HG03196 (cell line): ENCODE data around the gene JAK1.

Experiments
- ATAC-seq: cut with Tn5 transposase; IDR thresholded peaks from one replicate; pipeline ENCODE4 v1.9.1; 2021; ENCODE audit not compliant: unreplicated experiment

JAK1 gene

DNA sequence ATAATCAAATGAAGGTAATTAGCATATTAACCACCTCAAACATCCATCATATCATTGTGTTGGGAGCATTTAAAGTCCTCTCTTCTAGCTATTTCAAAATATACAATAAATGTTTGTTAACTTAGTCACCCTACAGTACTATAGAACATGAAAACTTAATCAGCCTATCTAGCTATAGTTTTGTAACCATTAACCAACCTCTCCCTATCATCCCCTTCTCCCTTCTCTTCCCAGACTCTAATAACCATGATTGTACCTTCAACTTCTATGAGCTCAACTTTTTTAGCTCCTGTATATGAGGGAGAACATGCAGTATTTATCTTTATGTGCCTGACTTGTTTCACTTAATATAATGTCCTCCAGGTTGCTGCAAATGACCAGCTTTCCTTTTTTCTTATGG is 167.5 kb downstream of the JAK1 start:
- no peak for ATAC-seq

DNA sequence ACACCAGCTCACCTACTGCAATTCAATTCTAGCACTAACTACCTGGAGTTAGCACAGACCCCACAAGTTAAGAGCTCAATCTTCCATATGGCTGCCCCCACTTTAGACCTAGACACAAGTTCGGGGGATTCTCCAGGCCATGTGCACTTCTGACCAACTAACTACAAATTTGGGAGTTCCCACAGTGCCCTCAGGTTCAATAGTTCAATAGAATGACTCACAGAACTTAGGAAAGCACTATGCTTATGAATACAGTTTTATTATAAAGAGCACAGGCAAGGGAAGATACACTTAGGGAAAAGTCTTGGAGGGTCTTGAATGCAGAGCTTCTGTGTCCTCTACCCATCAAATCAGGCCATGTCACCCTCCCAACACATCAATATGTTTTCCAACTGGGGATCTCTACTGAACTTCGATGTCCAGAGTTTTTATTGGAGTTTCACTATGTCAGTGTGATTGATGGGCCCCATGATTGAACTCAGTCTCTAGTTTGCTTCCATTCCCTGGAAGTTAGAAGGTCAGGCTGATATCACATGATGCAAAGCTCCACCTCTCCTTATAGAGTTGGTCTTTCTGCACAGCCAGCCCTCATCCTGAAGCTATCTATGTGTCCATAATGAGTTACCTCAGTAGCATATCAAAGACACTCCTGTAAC is 175.4 kb downstream of the JAK1 start:
- ATAC-seq = no peak
